Measurements from ENCODE around the gene SNX8.
A peak's percentile ranks its signal among the peaks of the same experiment; 100 is the strongest.

The SNX8 gene

GRCh38 chr7:2215851-2216250, 98.4 kb downstream of the SNX8 start:
- H3K36me3 Mint-ChIP-seq (ENCODE audit: insufficient read depth): peaks cover 18% of the 10 kb centered on the region
- H3K4me3 Mint-ChIP-seq: no peak overlapping the region
- no peak overlapping the region for H3K27ac Mint-ChIP-seq (ENCODE audit: low read depth)
- H3K4me1 Mint-ChIP-seq: peaks cover 19% of the 10 kb centered on the region
- H3K9me3 Mint-ChIP-seq: no peaks in the 10 kb centered on the region
- no peaks in the 10 kb centered on the region for H3K27me3 Mint-ChIP-seq
- ATAC-seq (replicated peaks; ENCODE audit: extremely low read depth, poor library complexity, severe bottlenecking) (no peak), DNase-seq (ENCODE audit: low spot score in 2 of 2) (no peak)

DNA sequence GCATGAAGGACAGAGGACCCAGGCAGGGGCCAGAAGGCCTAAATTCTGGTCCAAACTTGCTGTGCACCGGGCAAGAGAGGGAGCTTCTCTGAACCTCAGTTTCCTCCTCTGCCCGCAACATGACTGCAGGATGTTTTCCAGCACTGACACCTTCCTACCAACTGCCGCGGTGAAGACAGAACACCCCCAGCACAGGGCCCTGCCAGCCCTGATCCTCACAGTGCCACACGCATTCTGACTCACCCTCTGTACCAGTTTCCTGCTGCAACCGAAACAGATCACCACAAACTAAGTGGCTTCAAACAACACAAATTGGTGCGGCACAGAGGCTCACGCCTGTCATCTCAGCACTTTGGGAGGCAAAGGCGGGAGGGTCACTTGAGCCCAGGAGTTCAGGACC, 99.6 kb downstream of the SNX8 start:
- H3K4me3 Mint-ChIP-seq: no peak overlapping the region
- H3K27ac Mint-ChIP-seq (ENCODE audit: low read depth): no peak overlapping the region
- no peak for DNase-seq (ENCODE audit: low spot score in 2 of 2)
- H3K9me3 Mint-ChIP-seq: no peaks in the 10 kb centered on the region
- peaks cover 14% of the 10 kb centered on the region for H3K4me1 Mint-ChIP-seq
- peaks cover 18% of the 10 kb centered on the region for H3K36me3 Mint-ChIP-seq (ENCODE audit: insufficient read depth)
- no peaks in the 10 kb centered on the region for H3K27me3 Mint-ChIP-seq
- no peak for ATAC-seq (replicated peaks; ENCODE audit: extremely low read depth, poor library complexity, severe bottlenecking)

DNA sequence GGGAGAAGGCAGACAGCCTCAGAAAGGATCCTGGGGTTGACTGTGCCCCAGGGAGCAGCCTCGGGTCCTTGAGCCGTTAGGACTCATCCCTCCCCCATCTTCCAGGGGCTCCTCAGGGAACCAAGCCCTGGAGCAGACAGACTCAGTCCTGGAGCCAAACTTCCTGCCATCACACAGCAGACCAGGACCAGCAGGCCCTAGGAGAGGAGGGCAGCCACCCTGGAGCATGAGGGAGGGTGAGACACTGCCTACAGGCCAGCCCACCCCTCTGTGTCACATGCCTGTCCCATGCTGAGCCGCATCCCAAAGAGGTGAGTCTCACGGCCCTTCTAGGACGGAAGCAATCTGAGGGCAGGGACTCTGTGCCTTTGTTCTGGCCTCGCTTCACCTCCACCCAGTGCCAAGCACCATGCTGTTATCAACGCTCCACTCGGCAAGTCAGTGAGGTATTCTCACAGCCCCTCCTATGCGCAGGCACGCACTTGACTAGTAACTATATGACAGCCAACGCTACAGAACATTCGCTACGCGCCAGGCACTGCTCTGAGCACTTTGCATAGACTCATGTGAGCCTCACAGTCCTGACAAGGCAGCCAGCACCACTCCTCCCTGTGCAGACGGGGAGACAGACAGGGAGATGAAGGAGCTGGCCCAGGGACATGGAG, 100.6 kb downstream of the SNX8 start:
- Mint-ChIP-seq H3K27ac (ENCODE audit: low read depth) (peak overlapping the region; percentile 38), H3K9me3 (no peaks in the 10 kb centered on the region), H3K36me3 (ENCODE audit: insufficient read depth) (peaks cover 18% of the 10 kb centered on the region), H3K4me1 (peaks cover 14% of the 10 kb centered on the region), H3K27me3 (no peaks in the 10 kb centered on the region), H3K4me3 (no peak overlapping the region)
- DNase-seq (ENCODE audit: low spot score in 2 of 2) (no peak), ATAC-seq (replicated peaks; ENCODE audit: extremely low read depth, poor library complexity, severe bottlenecking) (no peak)

DNA sequence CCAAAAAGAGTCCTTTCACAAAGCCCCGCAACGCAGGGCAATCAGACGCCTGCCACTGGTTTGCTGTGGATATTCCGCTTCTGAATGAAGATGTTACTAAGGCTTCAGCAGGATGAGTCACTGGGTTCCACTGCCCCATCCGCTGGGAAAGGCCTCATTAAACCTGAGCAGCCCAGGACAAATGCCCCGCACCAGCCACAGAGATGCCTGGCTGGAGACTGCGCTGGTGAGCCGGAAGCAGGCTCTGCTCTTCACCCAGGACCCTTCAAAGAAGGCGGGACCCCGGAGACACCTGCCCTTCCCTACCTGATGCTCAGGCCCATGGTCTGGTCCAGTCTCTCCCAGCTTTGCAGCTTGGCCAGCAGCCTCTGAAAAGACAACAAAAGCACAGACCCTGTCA, 101.3 kb downstream of the SNX8 start:
- no peak for ATAC-seq (replicated peaks; ENCODE audit: extremely low read depth, poor library complexity, severe bottlenecking)
- Mint-ChIP-seq H3K9me3 (no peaks in the 10 kb centered on the region), H3K27me3 (no peaks in the 10 kb centered on the region), H3K4me1 (peaks cover 14% of the 10 kb centered on the region), H3K27ac (ENCODE audit: low read depth) (no peak overlapping the region), H3K4me3 (no peak overlapping the region), H3K36me3 (ENCODE audit: insufficient read depth) (peaks cover 16% of the 10 kb centered on the region)
- DNase-seq (ENCODE audit: low spot score in 2 of 2): no peak

GRCh38 chr7:2211926-2212325, 102.3 kb downstream of the SNX8 start:
- H3K4me3 Mint-ChIP-seq: no peak overlapping the region
- DNase-seq (ENCODE audit: low spot score in 2 of 2): no peak

DNA sequence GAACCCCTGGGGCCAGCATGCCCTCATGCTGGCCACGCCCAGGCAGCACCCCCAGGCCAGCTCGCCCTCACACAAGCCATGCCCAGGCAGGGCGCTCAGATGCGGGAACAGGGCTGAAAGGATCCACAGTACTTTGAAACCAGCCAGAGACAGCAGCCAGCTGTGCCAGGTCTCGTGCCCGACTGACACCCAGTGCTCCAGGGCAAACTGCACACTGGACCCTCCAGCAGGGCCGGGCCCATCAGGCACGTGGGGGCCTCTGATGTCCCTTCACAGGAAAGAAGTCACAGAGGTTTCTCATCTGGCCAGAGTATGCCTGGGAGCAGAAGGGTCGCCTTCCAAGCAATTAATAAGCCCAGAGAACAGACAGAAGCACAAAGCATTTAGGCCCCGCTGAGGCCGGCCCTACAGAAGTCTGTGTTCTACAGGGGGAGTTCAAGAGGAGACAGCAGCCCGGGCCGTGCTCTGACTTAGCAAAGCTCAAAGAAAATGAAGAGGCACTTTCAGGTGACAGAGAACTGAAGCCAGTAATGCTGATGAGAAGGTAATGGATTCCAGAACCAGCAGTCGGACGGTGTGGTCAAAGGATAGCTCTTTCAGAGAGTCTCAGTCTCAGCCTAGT, 102.9 kb downstream of the SNX8 start:
- H3K27me3 Mint-ChIP-seq: no peaks in the 10 kb centered on the region
- no peak for DNase-seq (ENCODE audit: low spot score in 2 of 2)
- no peak for ATAC-seq (replicated peaks; ENCODE audit: extremely low read depth, poor library complexity, severe bottlenecking)
- H3K36me3 Mint-ChIP-seq (ENCODE audit: insufficient read depth): peaks cover 13% of the 10 kb centered on the region
- peak overlapping the region; percentile 41 for H3K27ac Mint-ChIP-seq (ENCODE audit: low read depth)
- peaks cover 14% of the 10 kb centered on the region for H3K4me1 Mint-ChIP-seq
- H3K4me3 Mint-ChIP-seq: no peak overlapping the region
- no peaks in the 10 kb centered on the region for H3K9me3 Mint-ChIP-seq

More at GRCh38 chr7:2211926-2212325, 102.3 kb downstream of the SNX8 start:
- Mint-ChIP-seq H3K36me3 (ENCODE audit: insufficient read depth) (peaks cover 12% of the 10 kb centered on the region), H3K4me1 (peaks cover 14% of the 10 kb centered on the region), H3K9me3 (no peaks in the 10 kb centered on the region), H3K27me3 (no peaks in the 10 kb centered on the region), H3K27ac (ENCODE audit: low read depth) (no peak overlapping the region)
- no peak for ATAC-seq (replicated peaks; ENCODE audit: extremely low read depth, poor library complexity, severe bottlenecking)

GRCh38 chr7:2210551-2211258, 103.5 kb downstream of the SNX8 start:
- no peak for ATAC-seq (replicated peaks; ENCODE audit: extremely low read depth, poor library complexity, severe bottlenecking)
- H3K4me3 Mint-ChIP-seq: no peak overlapping the region
- H3K9me3 Mint-ChIP-seq: no peaks in the 10 kb centered on the region
- H3K27ac Mint-ChIP-seq (ENCODE audit: low read depth): no peak overlapping the region
- H3K4me1 Mint-ChIP-seq: peaks cover 11% of the 10 kb centered on the region
- DNase-seq (ENCODE audit: low spot score in 2 of 2): no peak
- H3K36me3 Mint-ChIP-seq (ENCODE audit: insufficient read depth): peaks cover 10% of the 10 kb centered on the region
- no peaks in the 10 kb centered on the region for H3K27me3 Mint-ChIP-seq

DNA sequence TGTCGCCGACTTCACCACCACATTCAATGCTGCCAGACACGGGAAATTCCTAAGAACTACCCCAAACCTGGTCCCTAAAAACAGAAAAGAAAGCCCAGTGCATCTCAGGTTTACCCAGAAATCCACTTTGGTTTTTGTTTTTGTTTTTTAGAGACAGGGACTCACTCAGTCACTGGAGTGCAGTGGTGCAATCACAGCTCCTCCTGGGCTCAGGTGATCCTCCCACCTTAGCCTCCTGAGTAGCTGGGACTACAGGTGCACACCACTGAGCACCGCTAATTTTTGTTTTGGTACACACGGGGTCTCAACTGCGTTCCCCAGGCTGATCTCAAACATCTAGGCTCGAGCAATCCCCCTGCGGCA, 104.3 kb downstream of the SNX8 start:
- ATAC-seq (replicated peaks; ENCODE audit: extremely low read depth, poor library complexity, severe bottlenecking) (no peak), DNase-seq (ENCODE audit: low spot score in 2 of 2) (no peak)
- Mint-ChIP-seq H3K36me3 (ENCODE audit: insufficient read depth) (peaks cover 6% of the 10 kb centered on the region), H3K4me1 (peaks cover 10% of the 10 kb centered on the region), H3K9me3 (no peaks in the 10 kb centered on the region), H3K27ac (ENCODE audit: low read depth) (peak overlapping the region; percentile 57), H3K4me3 (no peak overlapping the region), H3K27me3 (no peaks in the 10 kb centered on the region)

DNA sequence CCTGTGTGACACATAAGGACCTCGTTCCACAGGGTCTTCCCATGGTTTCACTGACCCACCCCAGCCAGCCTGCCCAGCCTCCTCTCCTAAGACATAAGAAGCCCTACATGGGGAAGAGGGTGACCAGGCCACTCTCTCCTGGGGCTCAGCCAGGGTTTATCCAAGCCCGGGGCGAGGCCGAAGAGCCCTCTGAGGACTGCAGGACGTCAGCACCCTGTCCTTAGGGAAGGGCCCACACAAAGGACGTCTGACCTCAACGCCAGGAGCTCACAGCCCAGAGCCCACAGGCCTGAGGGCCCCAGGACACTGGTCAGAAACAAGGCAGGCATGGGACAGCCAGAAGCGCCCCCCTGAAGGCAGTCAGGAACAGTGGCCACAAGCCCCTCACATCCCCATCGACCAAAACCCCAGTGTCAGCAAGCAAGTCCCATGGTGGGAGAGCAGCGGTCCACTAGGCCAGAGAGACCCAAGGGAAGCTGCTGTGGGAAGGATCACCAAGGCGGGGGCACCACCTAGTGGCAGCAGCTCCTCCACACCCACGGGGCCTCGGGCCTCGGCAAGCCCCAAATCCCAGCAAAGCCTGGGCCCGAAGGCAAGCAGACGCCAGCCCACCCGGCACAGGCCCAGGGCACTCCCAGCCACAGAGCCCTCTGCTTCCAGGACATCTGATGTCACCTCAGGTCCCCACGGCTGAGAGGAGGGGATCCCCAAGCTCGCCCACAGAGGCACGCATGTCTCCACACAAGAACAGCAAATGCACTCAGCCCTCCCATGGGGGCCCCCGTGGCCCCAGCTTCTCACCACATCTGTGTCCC, 104.9 kb downstream of the SNX8 start:
- Mint-ChIP-seq H3K36me3 (ENCODE audit: insufficient read depth) (peaks cover 5% of the 10 kb centered on the region), H3K27me3 (no peaks in the 10 kb centered on the region), H3K4me1 (peaks cover 10% of the 10 kb centered on the region), H3K9me3 (no peaks in the 10 kb centered on the region), H3K4me3 (no peak overlapping the region), H3K27ac (ENCODE audit: low read depth) (peak overlapping the region; percentile 57)
- ATAC-seq (replicated peaks; ENCODE audit: extremely low read depth, poor library complexity, severe bottlenecking) (no peak), DNase-seq (ENCODE audit: low spot score in 2 of 2) (peak; percentile 24 to 33)

DNA sequence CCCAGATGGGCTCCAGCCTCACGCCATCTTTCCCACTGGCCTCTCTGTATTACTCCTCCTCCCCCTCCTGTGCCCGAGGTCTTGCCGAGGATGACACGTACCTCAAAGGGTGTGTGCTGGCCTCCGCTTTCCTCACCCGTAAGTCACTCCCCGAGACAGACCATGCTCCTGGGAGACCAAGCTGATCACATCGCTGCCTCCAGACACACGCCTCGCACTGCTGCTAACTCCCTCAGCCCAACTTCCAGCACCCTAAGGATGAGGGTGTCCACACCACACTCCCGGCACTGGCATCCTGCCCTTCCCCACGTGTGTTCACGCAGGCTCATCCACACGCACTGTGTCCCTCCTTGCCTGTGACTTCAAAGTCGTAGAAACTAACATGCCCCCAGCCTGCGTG, 105.5 kb downstream of the SNX8 start:
- H3K36me3 Mint-ChIP-seq (ENCODE audit: insufficient read depth): peaks cover 4% of the 10 kb centered on the region
- no peak overlapping the region for H3K27ac Mint-ChIP-seq (ENCODE audit: low read depth)
- no peaks in the 10 kb centered on the region for H3K9me3 Mint-ChIP-seq
- no peak for ATAC-seq (replicated peaks; ENCODE audit: extremely low read depth, poor library complexity, severe bottlenecking)
- peaks cover 5% of the 10 kb centered on the region for H3K4me1 Mint-ChIP-seq
- H3K4me3 Mint-ChIP-seq: no peak overlapping the region
- DNase-seq (ENCODE audit: low spot score in 2 of 2): no peak
- H3K27me3 Mint-ChIP-seq: no peaks in the 10 kb centered on the region

GRCh38 chr7:2205036-2205780, 109.0 kb downstream of the SNX8 start:
- Mint-ChIP-seq H3K4me3 (no peak overlapping the region), H3K4me1 (peaks cover 5% of the 10 kb centered on the region), H3K27ac (ENCODE audit: low read depth) (no peak overlapping the region), H3K9me3 (no peaks in the 10 kb centered on the region), H3K36me3 (ENCODE audit: insufficient read depth) (peaks cover 4% of the 10 kb centered on the region), H3K27me3 (no peaks in the 10 kb centered on the region)
- DNase-seq (ENCODE audit: low spot score in 2 of 2): no peak
- no peak for ATAC-seq (replicated peaks; ENCODE audit: extremely low read depth, poor library complexity, severe bottlenecking)

GRCh38 chr7:2204446-2204845, 109.8 kb downstream of the SNX8 start:
- Mint-ChIP-seq H3K27ac (ENCODE audit: low read depth) (no peak overlapping the region), H3K36me3 (ENCODE audit: insufficient read depth) (peaks cover 5% of the 10 kb centered on the region), H3K4me3 (no peak overlapping the region), H3K4me1 (peaks cover 5% of the 10 kb centered on the region), H3K9me3 (no peaks in the 10 kb centered on the region), H3K27me3 (no peaks in the 10 kb centered on the region)
- no peak for ATAC-seq (replicated peaks; ENCODE audit: extremely low read depth, poor library complexity, severe bottlenecking)
- DNase-seq (ENCODE audit: low spot score in 2 of 2): no peak
